ENCODE data around the gene TRIO.

Gene TRIO

GRCh38 chr5:14146725-14147124 is 3.6 kb downstream of the TRIO start:
- DNase-seq (ENCODE audit: low read depth in 1 of 2, low spot score in 1 of 2): no peak

DNA sequence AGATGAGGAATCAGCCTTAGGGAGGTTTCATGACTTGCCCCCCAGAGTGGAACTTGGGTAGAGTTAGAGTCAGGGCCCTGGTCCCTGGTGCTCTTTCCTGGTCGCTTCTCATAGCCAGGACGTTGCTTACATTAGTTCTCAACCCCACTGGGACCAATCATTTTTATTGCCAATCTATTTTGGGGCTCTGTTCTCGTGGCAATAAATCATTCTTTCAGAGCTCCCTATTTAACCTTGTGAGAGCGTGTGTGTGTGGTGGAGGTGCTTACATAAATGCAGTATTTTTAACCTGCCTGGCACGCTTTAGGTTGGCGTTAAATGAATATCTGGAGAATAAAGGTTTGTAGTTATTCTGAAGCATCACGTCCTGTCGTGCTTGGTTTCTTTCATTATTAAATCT is 4.1 kb downstream of the TRIO start:
- DNase-seq (ENCODE audit: low read depth in 1 of 2, low spot score in 1 of 2): no peak

GRCh38 chr5:14148483-14148882 is 5.3 kb downstream of the TRIO start:
- no peak for DNase-seq (ENCODE audit: low read depth in 1 of 2, low spot score in 1 of 2)

DNA sequence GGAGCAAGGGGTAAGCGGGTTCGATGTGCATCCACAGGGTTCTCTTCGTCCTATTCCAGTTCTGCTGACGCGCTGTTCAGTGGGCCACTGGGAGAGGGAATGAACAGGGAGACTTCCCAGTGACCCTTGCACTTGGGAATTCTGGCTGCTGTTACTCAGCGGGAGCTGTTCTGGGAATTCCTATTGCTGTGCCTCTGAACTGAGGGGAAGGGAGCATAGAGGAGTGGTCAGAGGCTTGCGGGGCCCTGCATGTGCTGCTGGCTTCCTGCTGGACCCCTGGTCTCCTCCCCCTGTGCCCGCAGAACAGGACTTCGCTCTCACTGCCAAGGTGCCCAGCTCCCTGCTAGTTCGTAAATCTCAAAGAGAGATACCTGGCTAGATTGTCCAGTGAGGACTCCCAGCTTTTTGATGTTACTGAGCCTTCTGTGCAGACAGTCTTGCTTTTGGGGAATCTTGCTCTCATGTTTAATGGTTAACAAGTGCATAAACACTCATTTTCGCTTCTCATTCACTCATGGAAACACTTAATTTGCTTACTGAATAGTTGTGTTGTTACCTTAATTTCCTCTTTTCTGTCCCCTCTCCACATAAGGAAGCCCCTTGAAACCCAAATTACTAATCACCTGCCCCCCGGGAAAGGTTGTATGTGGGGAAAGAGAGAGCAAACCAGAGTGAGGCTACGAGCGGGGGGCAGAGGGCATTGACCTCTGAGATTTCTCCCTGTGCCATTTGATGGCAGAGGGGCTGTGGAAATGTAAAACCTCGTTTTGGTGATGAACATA is 5.9 kb downstream of the TRIO start:
- no peak for DNase-seq (ENCODE audit: low read depth in 1 of 2, low spot score in 1 of 2)

GRCh38 chr5:14149672-14150274 is 6.6 kb downstream of the TRIO start:
- DNase-seq (ENCODE audit: low read depth in 1 of 2, low spot score in 1 of 2): no peak

DNA sequence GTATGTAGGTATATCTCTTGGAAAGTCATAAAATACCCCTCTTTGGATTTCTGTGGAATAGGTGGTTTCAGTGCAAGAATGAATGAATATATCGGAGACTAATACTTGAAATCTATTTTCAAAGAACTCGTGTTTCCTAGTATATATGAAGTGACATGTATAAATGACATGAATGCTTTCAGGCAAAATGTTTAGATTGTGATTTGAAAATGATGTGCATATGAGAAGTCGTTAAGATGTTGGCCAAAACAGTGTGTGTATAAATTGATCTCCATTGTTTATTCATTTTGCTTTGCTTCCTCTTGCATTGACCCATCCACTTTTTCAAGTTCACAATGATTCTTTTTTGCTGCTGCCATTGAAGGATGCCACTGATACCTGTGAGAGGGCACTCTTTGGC is 8.3 kb downstream of the TRIO start:
- no peak for DNase-seq (ENCODE audit: low read depth in 1 of 2, low spot score in 1 of 2)

DNA sequence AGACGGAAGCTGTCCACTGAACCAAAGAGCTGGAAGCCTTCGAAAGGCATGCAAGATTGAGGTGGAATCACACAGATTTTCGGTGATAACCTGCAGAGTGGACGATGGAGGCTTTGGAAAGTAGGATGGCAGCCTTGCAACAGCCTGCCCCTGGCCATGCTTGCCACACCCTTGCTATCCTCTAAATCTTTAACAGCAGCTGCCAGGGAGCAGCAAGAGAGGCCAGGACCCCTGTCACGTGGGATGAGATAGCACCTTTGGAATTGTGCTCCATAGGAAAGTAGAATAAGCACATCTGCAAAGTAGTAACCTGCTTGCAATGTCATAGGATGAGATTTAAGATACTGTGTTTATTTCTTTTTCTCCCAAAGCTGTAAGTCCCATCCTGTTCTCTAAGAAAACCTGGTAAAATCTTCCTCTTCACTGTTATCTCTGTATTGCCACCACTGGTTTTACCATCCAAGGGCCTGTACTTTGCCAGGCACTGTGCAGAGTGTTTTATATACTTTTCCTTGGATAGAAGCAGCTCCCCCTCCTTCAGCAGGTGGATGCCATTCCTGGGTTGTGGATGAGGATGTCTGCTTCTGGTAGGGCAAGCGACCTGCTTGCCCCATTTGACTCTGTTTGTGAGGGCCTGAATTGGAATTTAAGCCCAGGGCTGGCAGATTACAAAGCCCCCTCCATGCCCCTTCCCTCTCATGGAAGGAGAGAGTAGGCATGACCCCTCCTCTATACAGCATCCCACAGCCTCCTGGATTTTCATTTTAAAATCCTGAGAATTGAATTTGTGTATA is 10.1 kb downstream of the TRIO start:
- no peak for DNase-seq (ENCODE audit: low read depth in 1 of 2, low spot score in 1 of 2)

GRCh38 chr5:14153932-14154731 is 11.0 kb downstream of the TRIO start:
- DNase-seq (ENCODE audit: low read depth in 1 of 2, low spot score in 1 of 2): no peak

GRCh38 chr5:14155075-14155474 is 11.9 kb downstream of the TRIO start:
- DNase-seq (ENCODE audit: low read depth in 1 of 2, low spot score in 1 of 2): no peak

DNA sequence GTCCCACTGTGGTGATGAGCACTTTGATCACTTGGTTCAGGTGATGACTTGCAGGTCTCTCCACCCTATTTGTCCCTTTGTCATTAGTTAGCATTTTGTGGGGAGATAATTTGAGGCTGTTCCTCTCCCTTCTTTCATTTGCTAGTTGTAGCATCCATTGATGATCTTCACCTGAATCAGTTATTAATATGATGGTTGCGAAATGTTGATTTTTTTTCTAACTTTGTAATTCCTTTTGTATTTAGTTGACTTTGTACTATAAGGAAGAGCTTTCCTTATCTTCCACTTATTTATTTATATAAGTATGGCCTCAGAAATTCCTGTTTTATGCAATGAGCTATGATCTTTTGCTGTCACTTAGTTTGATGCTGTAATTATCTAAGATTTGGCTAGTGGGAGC is 12.6 kb downstream of the TRIO start:
- DNase-seq (ENCODE audit: low read depth in 1 of 2, low spot score in 1 of 2): no peak

DNA sequence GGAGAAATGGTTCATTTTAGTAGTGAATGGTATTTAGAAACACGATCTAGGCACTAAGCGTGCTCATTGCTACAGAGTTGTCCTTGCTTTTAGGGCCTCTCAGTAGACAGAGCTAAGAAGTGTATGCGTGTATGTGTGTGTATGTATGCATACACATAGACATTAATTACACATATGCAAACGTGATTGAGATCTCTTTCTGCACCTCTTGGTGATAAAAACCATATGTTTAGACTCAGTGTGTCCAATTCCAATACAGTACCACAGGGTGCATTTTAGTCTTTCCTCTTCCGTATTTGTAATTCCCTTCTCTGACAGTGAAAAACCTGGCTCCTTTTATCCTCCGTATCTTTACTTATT is 13.1 kb downstream of the TRIO start:
- no peak for DNase-seq (ENCODE audit: low read depth in 1 of 2, low spot score in 1 of 2)

GRCh38 chr5:14156650-14157492 is 13.7 kb downstream of the TRIO start:
- DNase-seq (ENCODE audit: low read depth in 1 of 2, low spot score in 1 of 2): no peak

- no peak for DNase-seq (ENCODE audit: low read depth in 1 of 2, low spot score in 1 of 2)
Measured at GRCh38 chr5:14157493-14157782, 14.3 kb downstream of the TRIO start.

GRCh38 chr5:14158890-14159666 is 15.9 kb downstream of the TRIO start:
- DNase-seq (ENCODE audit: low read depth in 1 of 2, low spot score in 1 of 2): no peak

GRCh38 chr5:14161825-14162556 is 18.8 kb downstream of the TRIO start:
- DNase-seq (ENCODE audit: low read depth in 1 of 2, low spot score in 1 of 2): no peak

DNA sequence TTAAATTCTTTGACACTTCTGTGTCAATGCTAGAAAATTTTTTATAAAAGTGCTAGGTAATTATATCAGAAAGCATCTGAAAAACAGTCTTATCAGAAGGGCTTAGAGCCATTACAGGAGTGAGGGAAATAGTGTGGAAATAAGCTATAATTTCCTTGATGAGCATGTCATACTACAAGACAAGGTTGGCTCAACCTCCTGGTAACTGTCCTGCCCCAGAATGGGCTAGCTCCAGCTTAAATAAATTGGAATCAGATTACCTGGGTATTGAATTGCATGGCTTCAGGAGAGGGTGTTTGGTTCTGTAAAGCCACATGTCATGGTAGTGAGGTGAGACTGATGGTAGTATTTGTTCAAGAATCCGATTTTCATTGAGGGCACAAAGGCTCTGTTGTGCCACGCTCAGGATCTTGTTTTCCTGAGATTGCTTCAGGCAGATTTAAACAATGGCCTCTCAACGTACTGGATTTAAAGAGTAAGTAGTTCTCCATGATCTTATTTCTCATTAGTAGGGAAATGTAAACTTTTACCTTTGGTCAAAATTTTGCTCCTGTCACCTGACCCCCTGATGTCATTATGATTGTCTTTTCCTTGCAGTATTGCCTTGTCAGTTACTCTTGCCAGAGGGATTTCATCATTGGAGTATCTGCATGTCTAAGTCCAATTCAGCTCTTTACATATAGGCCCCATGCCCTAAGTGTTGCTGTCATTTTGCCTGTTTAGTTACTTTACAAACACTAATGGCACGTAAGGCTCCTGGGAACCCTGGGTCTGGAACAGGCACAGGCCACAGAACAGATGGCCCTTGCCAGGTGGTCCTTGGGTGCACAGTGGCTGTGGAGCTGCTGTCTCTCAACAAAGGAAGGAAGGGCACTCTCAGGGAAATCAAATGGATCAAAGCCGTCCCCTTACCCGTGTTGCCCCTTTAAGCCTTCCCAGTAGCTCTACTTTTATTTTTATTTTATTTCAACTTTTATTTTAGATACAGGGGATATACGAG is 21.3 kb downstream of the TRIO start:
- no peak for DNase-seq (ENCODE audit: low read depth in 1 of 2, low spot score in 1 of 2)

- DNase-seq (ENCODE audit: low read depth in 1 of 2, low spot score in 1 of 2): no peak
Measured at GRCh38 chr5:14165375-14166106, 22.4 kb downstream of the TRIO start.
